OCI-LY3 (cell line): ENCODE measurements around the gene BCAR3.

ENCODE experiments used
- EZH2phosphoT487 ChIP-seq: fragments of 200-600 bp; shearing (Covaris generic); IDR thresholded peaks from 2 replicates; pipeline ENCODE4 v1.6.1; 2018; ENCODE audit warnings: antibody characterized with exemption, mixed run types, low read depth
- TF ChIP-seq, protein P1 (sequence below): fragments of 200-600, 300-600 bp; sonication (generic); IDR thresholded peaks from 2 replicates; pipeline ENCODE4 v1.5.1; 2014; ENCODE audit warnings: antibody characterized with exemption, low read length, low read depth

DNA sequence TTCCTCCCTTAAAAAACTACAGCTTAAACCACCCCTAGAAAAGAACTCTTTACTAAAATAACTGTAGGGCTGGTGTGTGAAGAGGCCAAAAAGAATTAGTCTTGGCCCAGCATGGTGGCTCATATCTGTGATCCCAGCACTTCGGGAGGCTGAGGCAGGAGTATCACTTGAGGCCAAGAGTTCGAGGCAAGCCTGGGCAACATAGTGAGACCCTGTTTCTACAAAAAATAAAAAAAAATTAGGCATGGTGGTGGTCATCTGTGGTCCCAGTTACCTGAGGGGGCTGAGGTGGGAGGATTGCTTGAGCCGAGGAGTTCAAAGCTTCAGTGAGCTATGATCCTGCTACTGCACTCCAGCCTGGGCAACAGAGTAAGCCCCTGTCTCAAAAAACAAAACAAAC is 44.9 kb downstream of the BCAR3 start:
- TF ChIP-seq, protein P1, sequence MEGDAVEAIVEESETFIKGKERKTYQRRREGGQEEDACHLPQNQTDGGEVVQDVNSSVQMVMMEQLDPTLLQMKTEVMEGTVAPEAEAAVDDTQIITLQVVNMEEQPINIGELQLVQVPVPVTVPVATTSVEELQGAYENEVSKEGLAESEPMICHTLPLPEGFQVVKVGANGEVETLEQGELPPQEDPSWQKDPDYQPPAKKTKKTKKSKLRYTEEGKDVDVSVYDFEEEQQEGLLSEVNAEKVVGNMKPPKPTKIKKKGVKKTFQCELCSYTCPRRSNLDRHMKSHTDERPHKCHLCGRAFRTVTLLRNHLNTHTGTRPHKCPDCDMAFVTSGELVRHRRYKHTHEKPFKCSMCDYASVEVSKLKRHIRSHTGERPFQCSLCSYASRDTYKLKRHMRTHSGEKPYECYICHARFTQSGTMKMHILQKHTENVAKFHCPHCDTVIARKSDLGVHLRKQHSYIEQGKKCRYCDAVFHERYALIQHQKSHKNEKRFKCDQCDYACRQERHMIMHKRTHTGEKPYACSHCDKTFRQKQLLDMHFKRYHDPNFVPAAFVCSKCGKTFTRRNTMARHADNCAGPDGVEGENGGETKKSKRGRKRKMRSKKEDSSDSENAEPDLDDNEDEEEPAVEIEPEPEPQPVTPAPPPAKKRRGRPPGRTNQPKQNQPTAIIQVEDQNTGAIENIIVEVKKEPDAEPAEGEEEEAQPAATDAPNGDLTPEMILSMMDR: no peak
- no peak for TF ChIP-seq EZH2phosphoT487
